Suprapubic skin (tissue), 3 donors: Measurements from ENCODE around the gene IDI1.

Source experiments
- POLR2A ChIP-seq, 2 donors: fragments of 450-650 bp; IDR thresholded peaks; one replicate each; pipeline ENCODE4 v1.6.1; 2017; ENCODE audit warnings: antibody characterized with exemption in 2 of 2, mild to moderate bottlenecking in 2 of 2, moderate library complexity in 2 of 2
- TF ChIP-seq, protein P1 (sequence below), 2 donors: fragments of 200-600 bp in 1 of 2; fragments of 450-650 bp in 1 of 2; sonication (generic) in 1 of 2; IDR thresholded peaks; one replicate each; pipeline ENCODE4 v1.5.1; 2016 to 2019; ENCODE audit warnings: antibody characterized with exemption in 2 of 2, mild to moderate bottlenecking in 1 of 2, moderate library complexity in 1 of 2

DNA sequence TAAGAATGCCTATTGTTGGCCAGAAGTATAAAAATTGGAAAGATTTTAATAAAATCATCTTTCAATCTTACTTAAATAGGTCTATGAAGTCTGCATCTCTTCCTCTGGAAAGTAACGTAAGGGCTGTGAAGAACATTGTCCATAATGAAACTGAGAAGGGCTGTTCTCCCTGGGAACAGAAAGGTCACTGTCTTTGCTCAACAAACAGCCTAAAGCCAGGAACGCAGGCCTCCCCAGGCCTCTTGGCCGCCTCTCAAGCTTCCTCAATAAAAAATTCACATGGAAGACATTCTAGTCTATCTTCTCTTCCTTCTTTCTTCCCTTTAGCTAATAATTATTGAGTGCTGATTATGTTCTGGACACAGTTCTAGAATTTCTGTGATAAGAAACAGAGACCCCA is 14.2 kb downstream of the IDI1 start:
- no peak for TF ChIP-seq POLR2A (IDR thresholded peaks at IDR 0.05)
- TF ChIP-seq, protein P1, sequence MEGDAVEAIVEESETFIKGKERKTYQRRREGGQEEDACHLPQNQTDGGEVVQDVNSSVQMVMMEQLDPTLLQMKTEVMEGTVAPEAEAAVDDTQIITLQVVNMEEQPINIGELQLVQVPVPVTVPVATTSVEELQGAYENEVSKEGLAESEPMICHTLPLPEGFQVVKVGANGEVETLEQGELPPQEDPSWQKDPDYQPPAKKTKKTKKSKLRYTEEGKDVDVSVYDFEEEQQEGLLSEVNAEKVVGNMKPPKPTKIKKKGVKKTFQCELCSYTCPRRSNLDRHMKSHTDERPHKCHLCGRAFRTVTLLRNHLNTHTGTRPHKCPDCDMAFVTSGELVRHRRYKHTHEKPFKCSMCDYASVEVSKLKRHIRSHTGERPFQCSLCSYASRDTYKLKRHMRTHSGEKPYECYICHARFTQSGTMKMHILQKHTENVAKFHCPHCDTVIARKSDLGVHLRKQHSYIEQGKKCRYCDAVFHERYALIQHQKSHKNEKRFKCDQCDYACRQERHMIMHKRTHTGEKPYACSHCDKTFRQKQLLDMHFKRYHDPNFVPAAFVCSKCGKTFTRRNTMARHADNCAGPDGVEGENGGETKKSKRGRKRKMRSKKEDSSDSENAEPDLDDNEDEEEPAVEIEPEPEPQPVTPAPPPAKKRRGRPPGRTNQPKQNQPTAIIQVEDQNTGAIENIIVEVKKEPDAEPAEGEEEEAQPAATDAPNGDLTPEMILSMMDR (IDR thresholded peaks at IDR 0.05), result no peak
